ENCODE results near the gene ATXN7. TPM values are rescaled to one million over a fixed set of nuclear protein-coding genes. Genes with fewer than 3 reads are reported as not detected.

The ATXN7 gene
- polyA plus RNA-seq, 1 donor from 2014 or later = 6.7 TPM

DNA sequence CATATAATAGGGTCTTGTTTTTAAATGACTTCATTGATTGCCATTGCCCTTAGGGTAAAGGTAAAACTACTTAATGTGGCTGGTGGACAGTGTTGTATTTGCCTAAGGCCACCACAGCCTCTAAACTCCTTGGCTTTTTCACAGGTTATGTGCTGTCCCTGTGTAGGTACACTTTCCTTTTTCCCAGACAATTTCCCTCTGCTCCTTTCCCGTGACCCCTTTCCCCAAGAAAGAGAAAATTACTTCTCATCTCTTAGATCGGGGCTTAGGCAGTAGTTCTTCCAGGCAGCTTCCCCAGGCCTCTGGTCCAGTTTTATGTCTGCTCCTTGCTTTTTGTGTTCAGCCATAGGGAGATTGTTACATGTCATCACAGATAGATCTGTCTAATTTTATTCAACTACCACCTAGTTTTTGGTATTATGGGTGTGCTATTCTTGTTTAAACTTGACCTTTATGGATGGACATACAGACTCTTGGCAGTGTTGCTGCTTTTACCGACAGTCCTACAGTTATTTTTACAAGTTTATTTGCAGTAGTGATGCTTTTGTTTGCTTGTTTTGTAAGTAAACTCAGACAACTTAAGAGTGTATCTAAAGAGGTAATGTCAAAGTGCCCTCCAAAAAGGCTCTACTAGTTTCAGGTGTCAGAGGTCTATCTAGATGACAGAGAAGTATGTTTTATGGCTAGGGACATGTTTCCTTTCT is 69.0 kb downstream of the ATXN7 start:
- Histone ChIP-seq H4K20me1 (ENCODE audit: insufficient read depth) (no peaks in the 10 kb centered on the region), H2AFZ (ENCODE audit: low read depth, low read length) (no peak overlapping the region), H3K36me3 (ENCODE audit: insufficient read depth, low read length) (no peaks in the 10 kb centered on the region), H3K9me2 (ENCODE audit: insufficient read depth, low read length) (no peaks in the 10 kb centered on the region), H3K9ac (ENCODE audit: low read length) (no peak overlapping the region), H3K9me3 (ENCODE audit: low read length) (no peaks in the 10 kb centered on the region), H3K27me3 (ENCODE audit: insufficient read depth, low read depth, low read length) (no peaks in the 10 kb centered on the region), H3K27ac (ENCODE audit: low read length) (no peak overlapping the region), H3K4me2 (ENCODE audit: low read length) (no peak overlapping the region), H3K4me3 (ENCODE audit: low read length) (no peak overlapping the region), H3K79me2 (replicated peaks; ENCODE audit: insufficient read depth, low read length) (no peaks in the 10 kb centered on the region), H3F3A (ENCODE audit: insufficient read depth, low read length, poor library complexity, severe bottlenecking) (no peaks in the 10 kb centered on the region)
- no peak for TF ChIP-seq POLR2AphosphoS5 (IDR thresholded peaks at IDR 0.05)

DNA sequence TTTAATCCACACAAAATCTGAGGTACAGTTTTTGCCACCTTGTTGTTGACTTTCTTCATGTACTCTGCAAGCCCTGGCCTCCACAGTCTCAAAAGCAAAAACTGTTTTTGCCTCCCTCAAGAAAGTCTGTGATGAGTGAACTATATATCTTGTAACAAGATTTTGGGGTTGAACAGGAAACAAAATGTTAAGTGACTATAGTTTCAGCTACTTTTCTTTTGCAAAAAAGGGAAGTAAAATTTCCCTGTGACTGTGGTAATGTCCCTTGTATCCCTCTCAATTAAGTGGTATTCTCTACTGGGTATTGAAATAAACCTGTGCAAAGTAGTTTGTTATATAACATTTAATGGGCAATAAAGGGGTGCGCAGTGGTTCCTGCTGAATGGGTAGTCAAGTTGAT is 69.8 kb downstream of the ATXN7 start:
- no peak overlapping the region for H3K27ac ChIP-seq (ENCODE audit: low read length)
- H3K27me3 ChIP-seq (ENCODE audit: insufficient read depth, low read depth, low read length) = no peaks in the 10 kb centered on the region
- no peaks in the 10 kb centered on the region for H3K9me3 ChIP-seq (ENCODE audit: low read length)
- H3K4me2 ChIP-seq (ENCODE audit: low read length) = no peak overlapping the region
- no peaks in the 10 kb centered on the region for H4K20me1 ChIP-seq (ENCODE audit: insufficient read depth)
- H3K36me3 ChIP-seq (ENCODE audit: insufficient read depth, low read length) = no peaks in the 10 kb centered on the region
- H3K9me2 ChIP-seq (ENCODE audit: insufficient read depth, low read length) = no peaks in the 10 kb centered on the region
- no peak overlapping the region for H2AFZ ChIP-seq (ENCODE audit: low read depth, low read length)
- no peak overlapping the region for H3K9ac ChIP-seq (ENCODE audit: low read length)
- no peaks in the 10 kb centered on the region for H3K79me2 ChIP-seq (replicated peaks; ENCODE audit: insufficient read depth, low read length)
- TF ChIP-seq, protein P1, sequence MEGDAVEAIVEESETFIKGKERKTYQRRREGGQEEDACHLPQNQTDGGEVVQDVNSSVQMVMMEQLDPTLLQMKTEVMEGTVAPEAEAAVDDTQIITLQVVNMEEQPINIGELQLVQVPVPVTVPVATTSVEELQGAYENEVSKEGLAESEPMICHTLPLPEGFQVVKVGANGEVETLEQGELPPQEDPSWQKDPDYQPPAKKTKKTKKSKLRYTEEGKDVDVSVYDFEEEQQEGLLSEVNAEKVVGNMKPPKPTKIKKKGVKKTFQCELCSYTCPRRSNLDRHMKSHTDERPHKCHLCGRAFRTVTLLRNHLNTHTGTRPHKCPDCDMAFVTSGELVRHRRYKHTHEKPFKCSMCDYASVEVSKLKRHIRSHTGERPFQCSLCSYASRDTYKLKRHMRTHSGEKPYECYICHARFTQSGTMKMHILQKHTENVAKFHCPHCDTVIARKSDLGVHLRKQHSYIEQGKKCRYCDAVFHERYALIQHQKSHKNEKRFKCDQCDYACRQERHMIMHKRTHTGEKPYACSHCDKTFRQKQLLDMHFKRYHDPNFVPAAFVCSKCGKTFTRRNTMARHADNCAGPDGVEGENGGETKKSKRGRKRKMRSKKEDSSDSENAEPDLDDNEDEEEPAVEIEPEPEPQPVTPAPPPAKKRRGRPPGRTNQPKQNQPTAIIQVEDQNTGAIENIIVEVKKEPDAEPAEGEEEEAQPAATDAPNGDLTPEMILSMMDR (IDR thresholded peaks at IDR 0.05; ENCODE audit: poor library complexity, severe bottlenecking) = no peak
- no peak for TF ChIP-seq RAD21 (conservative IDR thresholded peaks at IDR 0.05)
- TF ChIP-seq EZH2 (IDR thresholded peaks at IDR 0.05; ENCODE audit: borderline replicate concordance, insufficient read depth, low read length, poor library complexity, severe bottlenecking) = no peak
- TF ChIP-seq MXI1 (conservative IDR thresholded peaks at IDR 0.05; ENCODE audit: poor library complexity, severe bottlenecking) = no peak
- TF ChIP-seq POLR2AphosphoS5 (IDR thresholded peaks at IDR 0.05) = no peak
- H3F3A ChIP-seq (ENCODE audit: insufficient read depth, low read length, poor library complexity, severe bottlenecking) = no peaks in the 10 kb centered on the region
- no peak overlapping the region for H3K4me3 ChIP-seq (ENCODE audit: low read length)

DNA sequence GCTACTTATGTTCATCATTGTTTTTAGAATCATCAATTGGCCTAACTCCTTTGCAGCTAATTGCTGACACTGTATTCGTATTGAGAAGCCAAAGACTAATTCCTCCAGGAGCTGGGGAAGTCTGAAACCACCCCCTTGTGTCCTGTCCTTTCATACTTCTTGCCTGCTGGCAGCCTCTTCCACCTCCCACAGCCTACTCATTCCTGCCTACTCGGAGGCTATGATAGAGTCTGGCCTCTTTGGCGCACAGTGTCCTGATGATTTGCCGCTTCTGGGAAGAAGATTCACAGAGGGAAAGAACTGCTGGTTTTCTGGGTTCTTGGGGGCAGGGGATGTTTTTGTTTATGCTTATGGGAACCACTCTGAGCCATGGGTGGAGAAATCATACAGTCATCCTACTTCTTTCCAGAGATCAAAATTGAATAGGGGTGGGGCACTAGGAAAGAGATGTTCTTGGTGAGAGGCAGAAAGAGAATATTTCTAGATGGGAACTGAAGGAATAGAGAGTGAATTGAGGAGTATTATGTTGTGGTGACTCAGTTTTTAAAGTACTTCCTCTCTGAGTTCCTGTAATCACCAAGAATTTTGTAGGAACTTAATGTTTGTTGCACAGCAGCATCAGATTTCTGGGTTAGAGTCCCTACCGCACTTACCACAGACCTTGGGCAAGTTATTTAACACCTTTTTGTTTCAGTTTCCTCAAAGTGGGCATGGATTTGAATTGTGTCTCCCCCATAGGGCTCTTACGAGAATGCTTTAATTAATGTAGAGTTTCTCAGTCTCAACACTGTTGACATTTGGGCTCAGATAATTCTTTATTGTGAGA is 70.6 kb downstream of the ATXN7 start:
- H3K4me2 ChIP-seq (ENCODE audit: low read length) = no peak overlapping the region
- no peak overlapping the region for H3K4me3 ChIP-seq (ENCODE audit: low read length)
- no peaks in the 10 kb centered on the region for H3K79me2 ChIP-seq (replicated peaks; ENCODE audit: insufficient read depth, low read length)

DNA sequence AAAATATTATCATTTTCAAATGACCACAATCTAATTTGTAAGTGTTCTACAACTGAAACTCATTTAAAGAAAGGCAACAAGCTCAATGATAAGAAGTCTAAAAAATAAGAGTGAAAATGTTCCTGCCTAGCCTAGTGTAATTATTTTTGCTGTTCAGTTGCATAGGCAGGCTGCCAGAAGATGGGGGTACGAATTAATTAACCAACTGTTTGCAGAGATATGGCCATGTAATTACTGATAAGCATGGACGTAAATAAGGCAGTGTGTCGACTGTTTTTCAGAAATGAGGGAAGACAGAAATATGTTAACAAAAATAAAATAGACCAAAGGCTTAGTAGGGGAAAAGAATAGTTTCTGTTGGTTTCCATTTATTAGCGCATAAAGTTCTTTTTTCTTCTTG is 73.3 kb downstream of the ATXN7 start:
- H3K4me2 ChIP-seq (ENCODE audit: low read length) = no peak overlapping the region
- TF ChIP-seq EP300 (conservative IDR thresholded peaks at IDR 0.05; ENCODE audit: poor library complexity, severe bottlenecking) (no peak), TAF1 (IDR thresholded peaks at IDR 0.05; ENCODE audit: low read depth) (no peak), EZH2 (IDR thresholded peaks at IDR 0.05; ENCODE audit: borderline replicate concordance, insufficient read depth, low read length, poor library complexity, severe bottlenecking) (no peak), SMC3 (conservative IDR thresholded peaks at IDR 0.05; ENCODE audit: poor library complexity) (no peak), RAD21 (conservative IDR thresholded peaks at IDR 0.05) (no peak), POLR2AphosphoS5 (IDR thresholded peaks at IDR 0.05) (no peak), MXI1 (conservative IDR thresholded peaks at IDR 0.05; ENCODE audit: poor library complexity, severe bottlenecking) (no peak)
- TF ChIP-seq, protein P1 (IDR thresholded peaks at IDR 0.05; ENCODE audit: poor library complexity, severe bottlenecking) = no peak

More for the DNA sequence above, 70.6 kb downstream of the ATXN7 start:
- Histone ChIP-seq H3K36me3 (ENCODE audit: insufficient read depth, low read length) (no peaks in the 10 kb centered on the region), H3F3A (ENCODE audit: insufficient read depth, low read length, poor library complexity, severe bottlenecking) (no peaks in the 10 kb centered on the region), H3K9me2 (ENCODE audit: insufficient read depth, low read length) (no peaks in the 10 kb centered on the region), H3K9me3 (ENCODE audit: low read length) (no peaks in the 10 kb centered on the region), H3K9ac (ENCODE audit: low read length) (no peak overlapping the region), H3K27ac (ENCODE audit: low read length) (no peak overlapping the region), H2AFZ (ENCODE audit: low read depth, low read length) (no peak overlapping the region), H4K20me1 (ENCODE audit: insufficient read depth) (no peaks in the 10 kb centered on the region), H3K27me3 (ENCODE audit: insufficient read depth, low read depth, low read length) (no peaks in the 10 kb centered on the region)
- TF ChIP-seq SMC3 (conservative IDR thresholded peaks at IDR 0.05; ENCODE audit: poor library complexity) = no peak

More for the DNA sequence above, 73.3 kb downstream of the ATXN7 start:
- H2AFZ ChIP-seq (ENCODE audit: low read depth, low read length) = no peak overlapping the region
- H3K79me2 ChIP-seq (replicated peaks; ENCODE audit: insufficient read depth, low read length) = no peaks in the 10 kb centered on the region
- no peaks in the 10 kb centered on the region for H3K36me3 ChIP-seq (ENCODE audit: insufficient read depth, low read length)
- H3K9ac ChIP-seq (ENCODE audit: low read length) = no peak overlapping the region
- no peaks in the 10 kb centered on the region for H3K9me3 ChIP-seq (ENCODE audit: low read length)
- no peaks in the 10 kb centered on the region for H3K9me2 ChIP-seq (ENCODE audit: insufficient read depth, low read length)
- H3K27ac ChIP-seq (ENCODE audit: low read length) = no peak overlapping the region
- no peaks in the 10 kb centered on the region for H3F3A ChIP-seq (ENCODE audit: insufficient read depth, low read length, poor library complexity, severe bottlenecking)
- H3K4me3 ChIP-seq (ENCODE audit: low read length) = no peak overlapping the region
- no peaks in the 10 kb centered on the region for H3K27me3 ChIP-seq (ENCODE audit: insufficient read depth, low read depth, low read length)
- H4K20me1 ChIP-seq (ENCODE audit: insufficient read depth) = no peaks in the 10 kb centered on the region
